GM12892 (cell line): ENCODE measurements around the gene TYW1.
"Not testable (repeated sequence)": the region's sequence is repeated elsewhere in the genome, so short reads cannot be mapped to it uniquely, and the experiment has no call there.

ENCODE experiments used
- POLR2A ChIP-seq: IDR thresholded peaks from 2 replicates; pipeline ENCODE4 v1.6.1; 2011; ENCODE audit warnings: low read depth, low read length, control low read depth
- TAF1 ChIP-seq: IDR thresholded peaks from 2 replicates; pipeline ENCODE4 v1.6.1; 2011; ENCODE audit warnings: low read depth, mild to moderate bottlenecking, control low read depth, low read length, borderline replicate concordance

DNA sequence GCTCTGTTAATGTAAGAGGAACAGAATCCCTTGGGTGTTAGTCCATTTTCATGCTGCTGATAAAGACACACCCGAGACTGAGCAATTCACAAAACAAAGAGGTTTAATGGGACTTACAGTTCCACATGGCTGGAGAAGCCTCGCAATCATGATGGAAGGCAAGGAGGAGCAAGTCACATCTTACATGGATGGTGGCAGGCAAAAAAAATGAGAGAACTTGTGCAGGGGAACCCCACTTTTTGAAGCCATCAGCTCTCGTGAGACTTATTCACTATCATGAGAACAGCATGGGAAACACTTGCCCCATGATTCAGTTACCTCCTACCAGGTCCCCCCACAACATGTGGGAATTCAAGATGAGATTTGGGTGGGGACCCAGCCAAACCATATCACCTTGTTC, 143.2 kb downstream of the TYW1 start:
- TF ChIP-seq TAF1, POLR2A: not testable (repeated sequence)
